Lower lobe of right lung (tissue), 2 donors: Measurements from ENCODE around the gene SLFN11. TPM values are rescaled to one million over a fixed set of nuclear protein-coding genes. Genes with fewer than 3 reads are reported as not detected.

Experiments used
- ATAC-seq, 2 donors: fragments of 200-7000 bp; cut with Tn5 transposase; one replicate each; pipeline ENCODE4 v1.9.1; 2020 to 2022; ENCODE audit warnings: mild to moderate bottlenecking in 2 of 2, moderate library complexity in 2 of 2
- DNase-seq: peaks from one replicate; pipeline ENCODE4 v3.0.0-alpha.2; 2020
- H3K27ac ChIP-seq: fragments of 200-600 bp; one replicate; pipeline ENCODE4 v1.8.0; 2022
- H3K27me3 ChIP-seq: fragments of 200-600 bp; one replicate; pipeline ENCODE4 v1.8.0; 2022; ENCODE audit warnings: low read depth
- H3K36me3 ChIP-seq: fragments of 200-600 bp; one replicate; pipeline ENCODE4 v1.8.0; 2022; ENCODE audit warnings: mild to moderate bottlenecking
- H3K4me1 ChIP-seq: fragments of 200-600 bp; one replicate; pipeline ENCODE4 v1.8.0; 2022
- H3K4me3 ChIP-seq: fragments of 200-600 bp; one replicate; pipeline ENCODE4 v1.8.0; 2022; ENCODE audit warnings: mild to moderate bottlenecking
- H3K9me3 ChIP-seq: fragments of 200-600 bp; one replicate; pipeline ENCODE4 v1.8.0; 2022
- intact Hi-C: fragments of 100-400 bp; cut with DNase I; formaldehyde crosslinking; loops from one replicate; pipeline ENCODE4 v1.11.0; 2022
- total RNA-seq: library from RNA; stranded (reverse); fragmentation: NEBNext Ultra II Directional; extraction: Animal tissue kit (Norgen Biotek cat#: 25700); gene quantifications from one replicate; pipeline ENCODE4 v1.2.1, GENCODE V29; 2021
- TF ChIP-seq, protein P1 (sequence below): fragments of 200-600 bp; IDR thresholded peaks from one replicate; pipeline ENCODE4 v1.8.0; 2022; ENCODE audit warnings: antibody characterized with exemption, mild to moderate bottlenecking
- donor health status: DM: no; HTN: yes; CAD: no; lungs with severe emphysema.

The SLFN11 gene
- total RNA-seq, 1 donor from 2014 or later, result 118 TPM

DNA sequence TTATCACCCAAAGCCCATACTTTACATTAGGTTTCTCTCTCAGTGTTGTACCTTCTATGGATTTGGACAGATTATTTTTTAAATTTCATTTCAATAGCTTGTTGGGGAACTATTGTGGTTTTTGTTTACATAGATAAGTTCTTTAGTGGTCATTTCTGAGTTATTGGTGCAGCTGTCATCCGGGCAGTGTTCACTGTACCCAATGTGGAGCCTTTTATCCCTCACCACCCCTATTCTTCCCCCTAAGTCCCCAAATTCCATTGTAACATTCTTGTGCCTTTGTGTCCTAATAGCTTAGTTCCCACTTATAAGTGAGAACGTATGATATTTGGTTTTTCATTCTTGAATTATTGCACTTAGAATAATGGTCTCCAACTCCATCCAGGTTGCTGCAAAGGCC is 57.5 kb downstream of the SLFN11 start:
- Histone ChIP-seq H3K4me1 (peaks cover 31% of the 10 kb centered on the region), H3K27me3 (no peaks in the 10 kb centered on the region), H3K4me3 (no peak overlapping the region), H3K9me3 (no peaks in the 10 kb centered on the region), H3K36me3 (no peaks in the 10 kb centered on the region), H3K27ac (no peak overlapping the region)
- DNase-seq (no peak), ATAC-seq (no peak)
- TF ChIP-seq, protein P1, sequence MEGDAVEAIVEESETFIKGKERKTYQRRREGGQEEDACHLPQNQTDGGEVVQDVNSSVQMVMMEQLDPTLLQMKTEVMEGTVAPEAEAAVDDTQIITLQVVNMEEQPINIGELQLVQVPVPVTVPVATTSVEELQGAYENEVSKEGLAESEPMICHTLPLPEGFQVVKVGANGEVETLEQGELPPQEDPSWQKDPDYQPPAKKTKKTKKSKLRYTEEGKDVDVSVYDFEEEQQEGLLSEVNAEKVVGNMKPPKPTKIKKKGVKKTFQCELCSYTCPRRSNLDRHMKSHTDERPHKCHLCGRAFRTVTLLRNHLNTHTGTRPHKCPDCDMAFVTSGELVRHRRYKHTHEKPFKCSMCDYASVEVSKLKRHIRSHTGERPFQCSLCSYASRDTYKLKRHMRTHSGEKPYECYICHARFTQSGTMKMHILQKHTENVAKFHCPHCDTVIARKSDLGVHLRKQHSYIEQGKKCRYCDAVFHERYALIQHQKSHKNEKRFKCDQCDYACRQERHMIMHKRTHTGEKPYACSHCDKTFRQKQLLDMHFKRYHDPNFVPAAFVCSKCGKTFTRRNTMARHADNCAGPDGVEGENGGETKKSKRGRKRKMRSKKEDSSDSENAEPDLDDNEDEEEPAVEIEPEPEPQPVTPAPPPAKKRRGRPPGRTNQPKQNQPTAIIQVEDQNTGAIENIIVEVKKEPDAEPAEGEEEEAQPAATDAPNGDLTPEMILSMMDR, result no peak
- intact Hi-C loops, result loop anchor here (10.0 kb wide), 1 partner anchor 219 kb away; the partner anchor contains the start of gene SLFN12L

DNA sequence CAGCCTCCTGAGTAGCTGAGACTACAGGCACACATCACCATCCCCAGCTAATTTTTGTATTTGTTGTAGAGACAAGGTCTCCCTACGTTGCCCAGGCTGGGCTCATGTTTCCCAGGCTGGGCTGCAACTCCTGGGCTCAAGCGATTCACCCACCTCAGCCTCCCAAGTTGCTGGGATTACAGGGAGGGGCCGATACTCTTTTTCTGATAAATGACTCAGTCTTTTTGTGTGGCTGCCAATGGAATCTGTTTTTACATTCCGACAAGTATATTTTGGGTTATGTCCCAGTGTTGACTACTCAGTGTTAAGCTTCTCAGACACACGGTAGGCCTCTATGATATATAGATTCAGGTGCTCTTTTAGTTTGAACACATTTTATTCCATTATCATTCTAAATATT is 58.1 kb downstream of the SLFN11 start:
- no peaks in the 10 kb centered on the region for H3K36me3 ChIP-seq
- intact Hi-C loops, result loop anchor here (10.0 kb wide), 1 partner anchor 220 kb away; the partner anchor contains the start of gene SLFN12L
- H3K4me3 ChIP-seq, result no peak overlapping the region
- no peaks in the 10 kb centered on the region for H3K27me3 ChIP-seq
- peak; percentile 12 to 46 for ATAC-seq
- peak overlapping the region; percentile 42 for H3K27ac ChIP-seq
- no peak for DNase-seq
- peaks cover 31% of the 10 kb centered on the region for H3K4me1 ChIP-seq
- no peaks in the 10 kb centered on the region for H3K9me3 ChIP-seq
- TF ChIP-seq, protein P1, result no peak

DNA sequence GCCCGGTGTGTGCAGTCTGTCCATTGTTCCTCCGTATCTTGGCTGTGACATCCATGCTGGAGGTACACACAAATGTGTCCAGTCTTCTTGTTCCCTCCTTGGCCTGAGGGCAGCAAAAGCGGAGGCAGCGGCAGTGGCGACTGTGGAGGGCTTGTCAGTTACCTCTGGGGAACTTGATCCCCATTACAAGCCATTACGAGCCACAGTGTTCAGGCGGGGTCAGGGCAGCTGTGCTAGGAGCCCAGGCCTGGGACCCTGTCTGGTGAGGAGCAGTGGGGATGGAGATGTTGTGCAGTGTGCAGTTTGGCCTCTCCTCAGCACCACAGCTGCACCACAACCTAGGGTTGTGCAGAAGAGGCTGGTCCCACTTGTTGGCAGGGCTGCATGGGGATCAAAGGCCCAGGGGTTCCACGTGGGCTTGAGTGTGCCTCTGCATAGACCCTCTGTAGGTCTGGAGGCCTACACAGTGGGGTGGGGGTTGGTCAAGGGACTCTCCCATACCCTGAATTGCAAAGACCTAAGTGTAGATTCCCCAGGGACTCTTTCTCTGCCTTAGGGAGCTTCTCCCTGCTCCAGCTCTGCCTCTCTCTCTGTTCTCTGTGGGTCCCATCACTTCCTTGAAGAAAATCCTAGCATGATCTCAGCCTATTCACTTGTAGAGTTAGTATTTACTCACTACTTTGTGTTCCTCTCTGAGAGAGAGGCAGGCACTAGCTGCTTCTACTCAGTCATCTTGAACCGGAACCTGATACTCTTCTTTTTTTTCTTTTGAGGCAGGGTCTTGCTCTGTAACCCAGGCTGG is 58.8 kb downstream of the SLFN11 start:
- Histone ChIP-seq H3K27ac (peak overlapping the region; percentile 42), H3K9me3 (no peaks in the 10 kb centered on the region), H3K36me3 (no peaks in the 10 kb centered on the region), H3K4me1 (peaks cover 31% of the 10 kb centered on the region), H3K4me3 (peak overlapping the region; percentile 49), H3K27me3 (no peaks in the 10 kb centered on the region)
- TF ChIP-seq, protein P1, result no peak
- DNase-seq, result no peak
- ATAC-seq, result peak; percentile 16 to 22
- intact Hi-C loops, result loop anchor here (10.0 kb wide), 1 partner anchor 220 kb away; the partner anchor contains the start of gene SLFN12L

DNA sequence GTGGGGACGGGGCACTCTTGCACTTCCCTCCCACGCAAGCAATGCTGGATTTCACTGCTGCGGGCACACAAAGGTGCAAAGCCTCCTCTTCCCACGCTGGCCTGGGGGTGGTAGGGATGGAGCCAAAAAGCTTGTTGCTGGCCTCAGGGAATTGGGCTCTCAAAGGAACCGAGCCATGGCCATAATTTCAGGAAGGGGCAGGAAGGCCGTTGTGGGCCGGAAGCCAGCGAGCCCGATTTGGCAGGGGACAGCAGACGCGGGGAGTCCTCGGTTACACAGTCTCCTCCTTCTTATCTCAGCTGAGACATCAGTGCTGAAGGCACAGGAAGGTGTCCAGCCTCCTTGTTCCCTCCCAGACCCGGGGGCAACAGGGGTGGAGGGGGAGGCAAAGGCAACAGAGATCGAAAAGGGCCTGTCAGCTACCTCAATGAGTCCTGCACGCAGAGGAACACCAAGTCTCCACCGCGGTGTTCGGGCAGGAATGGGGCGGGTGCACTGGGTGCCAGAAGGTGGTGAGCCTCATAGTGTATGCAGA is 59.5 kb downstream of the SLFN11 start:
- ATAC-seq (peak; percentile 36 to 38), DNase-seq (no peak)
- TF ChIP-seq, protein P1, result no peak
- no peaks in the 10 kb centered on the region for H3K9me3 ChIP-seq
- peak overlapping the region; percentile 49 for H3K4me3 ChIP-seq
- intact Hi-C loops, result loop anchor here (10.0 kb wide), 1 partner anchor 221 kb away; the partner anchor contains the start of gene SLFN12L
- no peaks in the 10 kb centered on the region for H3K36me3 ChIP-seq
- H3K4me1 ChIP-seq, result peaks cover 31% of the 10 kb centered on the region
- H3K27ac ChIP-seq, result peak overlapping the region; percentile 68
- no peaks in the 10 kb centered on the region for H3K27me3 ChIP-seq

DNA sequence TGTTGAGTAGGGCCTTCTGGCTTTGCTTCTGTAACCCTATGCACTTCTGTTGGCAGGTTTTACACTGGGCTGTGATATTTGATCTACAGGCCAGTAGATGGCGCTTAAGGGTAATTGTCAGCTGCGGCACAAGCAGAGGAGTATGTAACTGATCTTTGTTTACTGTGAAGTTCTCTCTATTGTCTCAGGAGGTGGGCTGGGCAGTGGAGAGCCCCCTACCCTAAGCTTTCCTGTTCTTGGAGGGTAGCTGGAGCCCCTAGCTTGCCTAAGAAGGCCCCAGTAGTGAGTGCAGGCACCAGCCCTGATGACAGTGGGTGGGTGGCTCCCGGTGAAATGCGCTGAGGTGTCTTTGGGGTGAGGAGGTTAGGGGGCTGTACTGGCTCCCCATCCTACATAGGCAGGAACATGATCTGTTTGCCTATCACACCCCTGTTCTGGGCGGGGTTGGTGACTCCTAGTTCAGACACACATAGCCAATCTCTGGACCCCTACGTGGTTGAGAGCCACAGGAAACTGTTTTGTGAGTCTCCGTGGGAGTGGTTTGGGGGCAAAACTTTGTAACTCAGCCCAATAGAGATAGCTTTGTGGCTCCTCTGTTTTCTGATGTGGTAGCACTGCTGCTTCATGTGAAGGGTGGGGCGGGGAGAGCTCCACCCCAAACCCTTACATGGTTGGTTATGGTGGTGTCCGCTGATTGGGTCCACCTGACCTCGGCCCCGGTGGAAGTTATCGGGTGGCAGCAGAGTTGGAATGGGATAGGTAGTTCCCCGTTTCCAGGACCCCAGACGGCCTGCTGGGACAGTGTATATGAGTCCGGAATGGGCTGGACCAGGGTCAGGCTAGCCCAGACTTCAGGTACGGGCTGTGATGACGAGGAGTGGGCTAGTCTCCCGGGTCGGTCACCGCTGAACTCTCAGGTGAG is 60.4 kb downstream of the SLFN11 start:
- H3K9me3 ChIP-seq, result no peaks in the 10 kb centered on the region
- TF ChIP-seq, protein P1, result peak; percentile 80
- H3K4me1 ChIP-seq, result peaks cover 31% of the 10 kb centered on the region
- intact Hi-C loops, result loop anchor here (10.0 kb wide), 1 partner anchor 222 kb away; the partner anchor contains the start of gene SLFN12L
- H3K27ac ChIP-seq, result peak overlapping the region; percentile 68
- ATAC-seq (peak; percentile 91 to 92), DNase-seq (peak; percentile 55)
- peak overlapping the region; percentile 49 for H3K4me3 ChIP-seq
- no peaks in the 10 kb centered on the region for H3K27me3 ChIP-seq
- H3K36me3 ChIP-seq, result no peaks in the 10 kb centered on the region
